ENCODE data around the gene C7.
"Not testable (repeated sequence)": the region's sequence is repeated elsewhere in the genome, so short reads cannot be mapped to it uniquely, and the experiment has no call there.

The C7 gene

DNA sequence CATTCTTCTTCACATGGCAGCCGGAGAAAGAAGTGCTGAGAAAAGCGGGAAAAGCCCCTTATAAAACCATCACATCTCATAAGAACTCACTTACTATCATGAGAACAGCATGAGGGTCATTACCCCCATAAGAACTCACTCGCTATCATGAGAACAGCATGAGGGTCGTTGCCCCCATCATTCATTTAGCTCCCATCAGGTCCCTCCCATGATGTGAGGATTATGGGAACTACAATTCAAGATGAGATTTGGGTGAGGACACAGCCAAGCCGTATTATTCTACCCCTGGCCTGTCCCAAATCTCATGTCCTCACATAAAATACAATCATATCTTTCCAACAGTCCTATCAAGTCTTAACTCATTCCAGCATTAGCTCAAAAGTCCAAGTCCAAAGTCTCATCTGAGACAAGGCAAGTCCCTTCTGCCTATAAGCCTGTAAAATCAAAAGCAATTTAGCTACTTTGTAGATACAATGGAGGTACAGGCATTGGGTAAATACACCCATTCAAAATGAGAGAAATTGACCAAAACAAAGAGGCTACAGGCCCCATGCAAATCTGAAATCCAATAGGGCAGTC lies 82.8 kb downstream of the C7 start:
- DNase-seq = no peak

DNA sequence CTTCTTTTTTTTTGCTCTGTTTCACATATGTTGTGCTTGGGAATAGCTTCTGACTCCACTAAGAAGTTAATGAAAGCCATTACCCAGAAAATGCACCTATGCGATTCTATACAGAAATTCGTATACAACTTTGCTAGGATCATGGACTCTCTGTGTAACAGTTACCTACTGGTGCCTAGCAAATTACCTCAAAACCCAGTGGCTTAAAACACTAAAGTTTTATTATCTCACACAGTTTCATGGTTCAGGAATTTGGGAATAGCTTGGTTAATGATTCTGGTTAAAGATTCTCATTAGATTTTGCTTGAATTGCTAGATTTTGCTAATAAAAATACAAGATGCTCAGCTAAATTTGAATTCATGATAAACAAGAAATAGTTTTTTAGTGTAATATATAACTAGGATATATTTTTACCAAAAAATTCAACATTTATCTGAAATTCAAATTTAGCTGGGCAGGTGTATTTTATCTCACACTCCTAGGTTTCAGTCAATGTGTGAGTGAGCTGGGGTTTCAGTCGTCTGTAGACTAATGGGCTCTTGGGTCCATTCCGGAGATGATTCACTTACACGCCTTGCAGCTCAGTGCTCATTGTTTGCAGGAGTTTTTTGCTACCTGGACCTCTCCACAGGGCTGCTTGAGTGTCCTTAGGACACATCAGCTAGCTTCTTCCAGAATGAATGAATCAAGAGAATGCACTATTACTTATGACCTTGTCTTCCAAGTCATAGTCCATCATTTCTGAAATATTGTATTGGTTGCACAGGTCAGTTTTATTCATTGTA lies 86.7 kb downstream of the C7 start:
- DNase-seq = no peak

DNA sequence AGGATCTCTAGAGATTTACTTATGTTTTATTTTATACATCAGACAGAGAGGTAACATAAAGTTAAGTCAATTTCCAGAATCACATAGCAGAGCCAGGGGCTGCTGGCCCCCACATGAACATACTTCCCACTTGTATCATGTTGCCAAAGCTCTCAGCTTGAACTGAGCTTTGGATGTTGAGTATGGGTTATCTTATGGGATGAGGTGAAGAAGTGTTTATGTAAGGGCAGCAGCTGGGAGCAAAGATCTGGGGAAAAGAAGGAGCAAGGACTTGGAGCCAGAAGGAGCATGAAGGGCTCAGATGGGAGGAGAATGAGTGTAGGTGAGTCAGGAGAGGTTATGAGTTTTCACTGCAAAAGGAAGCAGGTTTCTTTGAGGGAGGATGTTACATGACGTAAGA lies 89.8 kb downstream of the C7 start:
- no peak for DNase-seq

DNA sequence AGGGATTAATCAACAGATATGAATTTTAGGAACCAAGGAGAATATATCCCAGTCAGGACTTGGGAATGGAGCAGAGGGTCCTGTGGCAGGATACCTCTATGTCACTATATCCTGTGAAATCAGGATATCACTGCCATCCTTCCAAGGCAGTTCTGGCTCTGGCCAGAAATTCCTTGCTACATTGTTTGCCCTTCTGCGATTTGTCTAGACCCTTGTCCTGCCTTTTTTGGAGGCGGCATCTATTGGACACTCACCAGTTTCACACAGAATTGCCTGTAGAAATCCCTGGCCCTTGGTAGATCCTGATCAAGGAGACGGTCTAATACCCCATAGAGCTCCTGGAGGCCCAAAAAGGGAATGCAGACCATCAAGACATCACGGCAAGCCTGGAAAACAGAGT lies 90.7 kb downstream of the C7 start:
- DNase-seq = no peak

DNA sequence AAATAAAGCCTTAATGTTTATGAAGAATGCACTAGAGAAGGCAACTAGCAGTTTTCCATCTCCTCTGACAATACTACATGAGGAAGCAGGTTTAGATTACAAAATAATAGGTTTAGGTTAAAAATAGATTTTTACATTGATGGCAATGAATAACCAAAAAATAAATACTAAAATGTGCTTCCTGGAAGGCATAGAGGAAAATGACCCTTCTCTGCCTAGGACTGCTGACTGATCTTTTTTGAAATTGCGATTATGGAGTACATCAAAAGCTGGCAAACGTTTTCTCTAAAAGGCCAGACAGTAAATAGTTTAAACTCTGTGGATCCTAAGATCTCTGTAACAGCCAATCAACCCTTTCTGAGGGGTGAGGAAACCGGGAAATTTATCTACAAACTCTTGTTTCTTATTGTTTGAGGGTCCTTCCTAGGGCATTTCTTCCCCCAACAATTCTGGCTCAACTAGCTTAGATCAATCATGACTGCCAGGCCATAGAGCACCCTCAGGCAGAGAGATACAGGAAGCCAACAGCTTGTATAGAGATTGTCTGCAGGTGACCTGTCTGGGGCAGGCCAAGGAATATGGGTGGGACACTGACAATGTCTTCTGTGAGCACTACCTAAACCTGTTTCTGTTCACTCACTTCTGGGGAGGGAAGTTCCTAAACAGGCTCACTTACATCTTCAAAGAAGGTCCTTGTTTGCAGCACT lies 94.5 kb downstream of the C7 start:
- DNase-seq = no peak

DNA sequence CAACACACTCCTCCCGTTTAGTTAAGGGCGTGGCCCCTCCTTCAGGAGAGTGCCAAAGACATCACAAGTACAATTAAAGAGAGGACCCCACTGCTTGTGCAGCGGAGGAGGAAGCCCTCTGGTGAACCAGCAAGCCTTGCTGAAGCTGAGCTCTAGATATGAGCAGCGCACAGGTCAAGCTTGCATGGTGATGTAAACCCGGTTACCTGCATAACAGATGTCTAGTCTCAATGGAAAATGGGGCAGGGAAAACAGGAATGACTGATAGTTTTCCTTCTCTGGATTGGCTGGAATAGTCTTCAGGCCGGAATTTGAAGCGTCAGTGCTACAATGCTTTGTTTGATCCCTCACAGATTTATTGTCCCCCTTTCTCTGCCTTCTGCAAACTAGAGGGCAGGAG lies 95.6 kb downstream of the C7 start:
- no peak for DNase-seq

DNA sequence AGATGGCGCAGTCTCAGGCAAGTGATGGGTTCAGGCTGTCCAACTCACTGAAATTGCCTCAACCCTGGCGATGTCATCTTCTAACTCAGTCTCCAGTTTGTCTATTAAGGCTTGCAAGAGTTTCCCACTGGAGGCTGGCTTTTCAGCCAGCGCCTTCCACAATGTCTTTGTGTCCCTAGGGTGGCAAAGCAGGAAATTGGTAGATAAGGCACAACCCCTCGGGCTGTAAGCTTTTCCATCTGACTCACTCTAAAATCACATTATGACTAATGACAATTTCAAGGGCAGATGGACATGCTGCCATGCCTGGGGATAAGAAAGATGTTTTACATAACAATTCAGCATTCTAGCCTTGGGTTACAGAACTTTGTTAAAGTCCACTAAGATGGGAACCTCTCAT lies 99.9 kb downstream of the C7 start:
- no peak for DNase-seq

DNA sequence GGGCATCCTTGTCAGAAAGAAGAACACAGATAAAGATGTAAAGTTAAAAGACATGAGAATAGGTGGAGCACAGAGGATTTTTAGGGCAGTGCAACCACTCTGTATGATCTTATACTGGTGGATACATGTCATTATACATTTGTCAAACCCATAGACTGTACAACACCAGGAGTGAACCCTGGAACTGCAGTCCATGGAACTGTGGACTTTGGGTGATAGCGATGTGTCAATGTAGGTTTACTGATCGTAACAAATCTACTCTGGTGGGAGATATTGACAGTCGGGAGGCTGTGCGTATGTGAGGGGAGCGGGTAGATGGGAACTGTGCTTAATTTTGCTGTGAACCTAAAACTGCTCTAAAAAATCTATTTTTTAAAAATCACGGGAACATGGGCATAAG lies 101.3 kb downstream of the C7 start:
- DNase-seq = no peak

DNA sequence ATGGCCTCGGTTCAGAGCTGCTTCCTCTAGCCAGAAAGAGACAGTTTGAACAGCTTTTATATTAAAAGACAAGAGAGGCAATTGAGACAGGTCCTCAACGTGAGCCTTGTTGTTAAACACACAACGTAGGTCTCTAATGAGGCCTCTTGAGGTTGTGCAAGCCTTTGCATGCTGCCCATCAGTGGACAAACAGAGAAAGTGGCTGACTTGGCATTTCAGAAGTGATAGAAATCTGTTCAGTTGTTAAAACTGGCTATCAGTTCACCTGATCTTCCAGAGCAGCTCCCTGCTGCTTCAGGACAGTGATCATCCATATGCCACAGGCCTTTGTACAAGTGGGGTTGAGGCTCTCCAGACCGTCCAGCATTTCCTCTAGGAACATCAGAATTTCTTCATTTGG lies 103.0 kb downstream of the C7 start:
- no peak for DNase-seq

DNA sequence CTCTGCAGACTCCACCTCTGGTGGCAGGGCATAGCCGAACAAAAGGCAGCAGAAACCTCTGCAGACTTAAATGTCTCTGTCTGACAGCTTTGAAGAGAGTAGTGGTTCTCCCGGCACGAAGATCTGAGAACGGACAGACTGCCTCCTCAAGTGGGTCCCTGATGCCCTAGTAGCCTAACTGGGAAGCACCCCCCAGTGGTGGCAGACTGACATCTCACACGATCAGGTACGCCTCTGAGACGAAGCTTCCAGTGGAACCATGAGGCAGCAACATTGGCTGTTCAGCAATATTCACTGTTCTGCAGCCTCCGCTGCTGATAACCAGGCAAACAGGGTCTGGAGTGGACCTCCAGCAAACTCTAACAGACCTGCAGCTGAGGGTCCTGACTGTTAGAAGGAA lies 113.3 kb downstream of the C7 start:
- not testable (repeated sequence) for DNase-seq
